ENCODE results near the gene AQP2. TPM values are rescaled to one million over a fixed set of nuclear protein-coding genes. Genes with fewer than 3 reads are reported as not detected.

AQP2 gene
- total RNA-seq, 2 experiments from 2014 or later = not detected

DNA sequence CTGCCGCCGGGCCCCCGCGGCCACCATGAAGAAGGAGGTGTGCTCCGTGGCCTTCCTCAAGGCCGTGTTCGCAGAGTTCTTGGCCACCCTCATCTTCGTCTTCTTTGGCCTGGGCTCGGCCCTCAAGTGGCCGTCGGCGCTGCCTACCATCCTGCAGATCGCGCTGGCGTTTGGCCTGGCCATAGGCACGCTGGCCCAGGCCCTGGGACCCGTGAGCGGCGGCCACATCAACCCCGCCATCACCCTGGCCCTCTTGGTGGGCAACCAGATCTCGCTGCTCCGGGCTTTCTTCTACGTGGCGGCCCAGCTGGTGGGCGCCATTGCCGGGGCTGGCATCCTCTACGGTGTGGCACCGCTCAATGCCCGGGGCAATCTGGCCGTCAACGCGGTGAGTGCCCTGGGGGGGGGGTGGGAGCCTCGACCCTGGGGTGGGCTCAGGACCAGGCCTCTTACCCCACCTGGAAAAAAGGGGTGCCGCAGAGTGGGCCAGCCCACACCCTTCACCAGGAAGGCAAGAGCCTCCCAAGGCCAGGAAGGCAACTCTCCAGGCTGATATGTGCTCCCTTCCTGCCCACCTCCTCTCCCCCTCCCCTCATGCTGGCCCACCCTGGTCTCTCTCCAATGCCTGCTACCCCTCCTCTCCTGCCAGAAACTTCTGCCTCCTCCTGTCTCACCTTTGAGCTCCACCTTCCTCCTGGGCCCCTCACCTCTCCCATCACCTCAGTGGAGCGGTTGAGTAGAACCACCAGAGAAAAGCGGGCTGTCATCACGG, 11.6 kb downstream of the AQP2 start:
- TF ChIP-seq, protein P1, sequence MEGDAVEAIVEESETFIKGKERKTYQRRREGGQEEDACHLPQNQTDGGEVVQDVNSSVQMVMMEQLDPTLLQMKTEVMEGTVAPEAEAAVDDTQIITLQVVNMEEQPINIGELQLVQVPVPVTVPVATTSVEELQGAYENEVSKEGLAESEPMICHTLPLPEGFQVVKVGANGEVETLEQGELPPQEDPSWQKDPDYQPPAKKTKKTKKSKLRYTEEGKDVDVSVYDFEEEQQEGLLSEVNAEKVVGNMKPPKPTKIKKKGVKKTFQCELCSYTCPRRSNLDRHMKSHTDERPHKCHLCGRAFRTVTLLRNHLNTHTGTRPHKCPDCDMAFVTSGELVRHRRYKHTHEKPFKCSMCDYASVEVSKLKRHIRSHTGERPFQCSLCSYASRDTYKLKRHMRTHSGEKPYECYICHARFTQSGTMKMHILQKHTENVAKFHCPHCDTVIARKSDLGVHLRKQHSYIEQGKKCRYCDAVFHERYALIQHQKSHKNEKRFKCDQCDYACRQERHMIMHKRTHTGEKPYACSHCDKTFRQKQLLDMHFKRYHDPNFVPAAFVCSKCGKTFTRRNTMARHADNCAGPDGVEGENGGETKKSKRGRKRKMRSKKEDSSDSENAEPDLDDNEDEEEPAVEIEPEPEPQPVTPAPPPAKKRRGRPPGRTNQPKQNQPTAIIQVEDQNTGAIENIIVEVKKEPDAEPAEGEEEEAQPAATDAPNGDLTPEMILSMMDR (conservative IDR thresholded peaks at IDR 0.05; ENCODE audit: low read length) = no peak
- no peak for TF ChIP-seq EZH2phosphoT487 (IDR thresholded peaks at IDR 0.05; ENCODE audit: borderline replicate concordance, low read depth, low read length)
- CTCF ChIA-PET (ENCODE audit: unreplicated experiment) = no interaction called here
- Histone ChIP-seq H3K27ac (ENCODE audit: low read depth, low read length, poor library complexity, severe bottlenecking) (no peak overlapping the region), H3K4me1 (ENCODE audit: insufficient read depth, low read length, poor library complexity, severe bottlenecking) (peaks cover 13% of the 10 kb centered on the region), H3K9me2 (ENCODE audit: insufficient read depth, low read length) (no peaks in the 10 kb centered on the region), H3K79me2 (ENCODE audit: insufficient read depth, low read depth, low read length) (no peaks in the 10 kb centered on the region), H3K9me3 (ENCODE audit: low read length) (no peaks in the 10 kb centered on the region), H3K4me3 (ENCODE audit: low read depth, low read length, poor library complexity, severe bottlenecking) (no peak overlapping the region), H3K4me2 (ENCODE audit: low read length) (no peak overlapping the region), H3K36me3 (ENCODE audit: insufficient read depth, low read length) (no peaks in the 10 kb centered on the region), H4K20me1 (ENCODE audit: insufficient read depth, low read length) (no peaks in the 10 kb centered on the region), H2AFZ (ENCODE audit: low read length) (no peak overlapping the region)
- POLR2A ChIA-PET = no interaction called here
- intact Hi-C loops (cut with micrococcal nuclease; ENCODE audit: unreplicated experiment) = no loop called here
- DNase-seq (ENCODE audit: low spot score) = no peak
- BruUV-seq (replicated peaks) = no TSS peak

DNA sequence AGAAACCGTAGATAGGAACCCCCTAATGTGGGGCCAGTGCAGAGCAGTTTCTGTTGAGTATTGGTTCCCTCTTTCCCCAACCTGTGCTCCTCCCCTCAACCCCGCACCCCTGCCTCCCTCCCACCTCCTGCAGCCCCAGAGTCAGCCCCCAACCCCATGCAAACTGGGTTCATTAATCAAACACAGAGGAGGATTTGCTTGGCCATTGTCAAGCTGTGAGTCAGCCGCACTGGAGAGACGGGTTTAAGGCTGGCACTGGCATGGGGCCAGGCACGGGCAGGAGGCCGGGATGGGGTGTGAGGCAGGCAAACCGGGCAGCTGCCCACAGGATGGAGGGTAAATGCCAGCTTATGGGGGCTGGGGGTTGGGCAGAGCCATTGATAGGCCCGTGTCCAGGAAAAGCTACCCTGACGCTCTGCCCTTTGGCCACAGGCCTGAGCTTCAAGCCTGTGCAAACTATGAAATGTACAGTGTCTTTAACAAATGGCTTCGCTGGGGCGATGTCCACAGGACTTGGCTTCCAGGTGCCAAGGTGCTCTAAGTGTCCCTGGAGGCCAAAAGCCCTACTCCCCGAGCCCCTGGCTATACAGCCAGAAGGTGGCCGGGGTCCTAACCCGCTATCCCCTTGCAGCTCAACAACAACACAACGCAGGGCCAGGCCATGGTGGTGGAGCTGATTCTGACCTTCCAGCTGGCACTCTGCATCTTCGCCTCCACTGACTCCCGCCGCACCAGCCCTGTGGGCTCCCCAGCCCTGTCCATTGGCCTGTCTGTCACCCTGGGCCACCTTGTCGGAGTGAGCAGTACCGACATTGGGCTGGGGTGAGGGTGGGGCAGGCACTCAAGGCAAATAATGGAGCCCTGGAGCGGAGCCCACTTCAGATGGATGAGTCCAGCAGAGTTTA, 12.6 kb downstream of the AQP2 start:
- H3K4me2 ChIP-seq (ENCODE audit: low read length) = no peak overlapping the region
- intact Hi-C loops (cut with micrococcal nuclease; ENCODE audit: unreplicated experiment) = no loop called here
- no peaks in the 10 kb centered on the region for H4K20me1 ChIP-seq (ENCODE audit: insufficient read depth, low read length)
- H3K36me3 ChIP-seq (ENCODE audit: insufficient read depth, low read length) = no peaks in the 10 kb centered on the region
- DNase-seq (ENCODE audit: low spot score) = no peak
- H3K9me2 ChIP-seq (ENCODE audit: insufficient read depth, low read length) = no peaks in the 10 kb centered on the region
- no peaks in the 10 kb centered on the region for H3K9me3 ChIP-seq (ENCODE audit: low read length)
- no peak overlapping the region for H3K27ac ChIP-seq (ENCODE audit: low read depth, low read length, poor library complexity, severe bottlenecking)
- peaks cover 19% of the 10 kb centered on the region for H3K4me1 ChIP-seq (ENCODE audit: insufficient read depth, low read length, poor library complexity, severe bottlenecking)
- no peaks in the 10 kb centered on the region for H3K79me2 ChIP-seq (ENCODE audit: insufficient read depth, low read depth, low read length)
- POLR2A ChIA-PET = interaction anchor here (0.5 kb wide), 1 partner anchor 61 kb away, joined by 4 read pairs; no protein-coding TSS in a partner anchor
- no peak overlapping the region for H3K4me3 ChIP-seq (ENCODE audit: low read depth, low read length, poor library complexity, severe bottlenecking)
- no peak overlapping the region for H2AFZ ChIP-seq (ENCODE audit: low read length)
- BruUV-seq (replicated peaks) = no TSS peak
- TF ChIP-seq, protein P1 (conservative IDR thresholded peaks at IDR 0.05; ENCODE audit: low read length) = no peak
- no peak for TF ChIP-seq EZH2phosphoT487 (IDR thresholded peaks at IDR 0.05; ENCODE audit: borderline replicate concordance, low read depth, low read length)
- CTCF ChIA-PET (ENCODE audit: unreplicated experiment) = no interaction called here
